ENCODE data around the gene GAB2.

DNA sequence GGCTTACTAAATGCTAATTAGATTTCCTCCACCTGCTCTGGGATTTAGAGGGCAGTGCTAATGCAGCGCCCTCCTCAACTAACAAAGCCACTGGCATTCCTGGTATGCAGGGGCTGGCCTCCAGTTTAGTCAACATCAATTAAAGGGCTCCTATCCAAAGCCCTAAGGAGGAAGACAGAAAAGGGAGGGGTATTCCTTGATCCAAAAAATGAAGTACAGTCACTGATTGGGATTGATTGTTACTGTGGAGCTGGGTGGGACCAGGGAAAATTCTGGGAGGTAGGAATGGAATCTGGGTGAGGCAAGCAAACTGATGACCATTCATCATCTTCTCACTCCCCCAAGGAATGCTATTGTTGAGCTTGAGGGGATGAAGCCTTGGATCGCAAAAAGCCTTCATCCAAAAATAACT is 52.2 kb downstream of the GAB2 start:
- no peak for TF ChIP-seq ZNF70 (CRISPR knock-in tag; IDR thresholded peaks at IDR 0.05)
- TF ChIP-seq, protein P1, sequence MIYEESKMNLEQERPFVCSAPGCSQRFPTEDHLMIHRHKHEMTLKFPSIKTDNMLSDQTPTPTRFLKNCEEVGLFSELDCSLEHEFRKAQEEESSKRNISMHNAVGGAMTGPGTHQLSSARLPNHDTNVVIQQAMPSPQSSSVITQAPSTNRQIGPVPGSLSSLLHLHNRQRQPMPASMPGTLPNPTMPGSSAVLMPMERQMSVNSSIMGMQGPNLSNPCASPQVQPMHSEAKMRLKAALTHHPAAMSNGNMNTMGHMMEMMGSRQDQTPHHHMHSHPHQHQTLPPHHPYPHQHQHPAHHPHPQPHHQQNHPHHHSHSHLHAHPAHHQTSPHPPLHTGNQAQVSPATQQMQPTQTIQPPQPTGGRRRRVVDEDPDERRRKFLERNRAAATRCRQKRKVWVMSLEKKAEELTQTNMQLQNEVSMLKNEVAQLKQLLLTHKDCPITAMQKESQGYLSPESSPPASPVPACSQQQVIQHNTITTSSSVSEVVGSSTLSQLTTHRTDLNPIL (CRISPR knock-in tag; IDR thresholded peaks at IDR 0.05; ENCODE audit: low read depth) = peak; percentile 52; the same call in 1 of the 2 replicates
- TF ChIP-seq ZFP3 (CRISPR knock-in tag; IDR thresholded peaks at IDR 0.05) = no peak
- no peak for TF ChIP-seq ARNTL (CRISPR knock-in tag; IDR thresholded peaks at IDR 0.05; ENCODE audit: borderline replicate concordance, low read depth)
- no peak for TF ChIP-seq ZFP30 (CRISPR knock-in tag; IDR thresholded peaks at IDR 0.05)
- no peak for TF ChIP-seq OSR1 (CRISPR knock-in tag; IDR thresholded peaks at IDR 0.05)
- TF ChIP-seq PPARA (CRISPR knock-in tag; IDR thresholded peaks at IDR 0.05; ENCODE audit: borderline replicate concordance) = no peak
- TF ChIP-seq ISL1 (CRISPR knock-in tag; IDR thresholded peaks at IDR 0.05) = peak; percentile 78
- no peak for TF ChIP-seq CSRNP3 (CRISPR knock-in tag; IDR thresholded peaks at IDR 0.05)
- TF ChIP-seq PATZ1 (CRISPR knock-in tag; IDR thresholded peaks at IDR 0.05; ENCODE audit: borderline replicate concordance) = no peak; the same call in 1 of the 2 replicates
- TF ChIP-seq TOX (CRISPR knock-in tag; IDR thresholded peaks at IDR 0.05; ENCODE audit: borderline replicate concordance) = no peak
- TF ChIP-seq, protein P2, sequence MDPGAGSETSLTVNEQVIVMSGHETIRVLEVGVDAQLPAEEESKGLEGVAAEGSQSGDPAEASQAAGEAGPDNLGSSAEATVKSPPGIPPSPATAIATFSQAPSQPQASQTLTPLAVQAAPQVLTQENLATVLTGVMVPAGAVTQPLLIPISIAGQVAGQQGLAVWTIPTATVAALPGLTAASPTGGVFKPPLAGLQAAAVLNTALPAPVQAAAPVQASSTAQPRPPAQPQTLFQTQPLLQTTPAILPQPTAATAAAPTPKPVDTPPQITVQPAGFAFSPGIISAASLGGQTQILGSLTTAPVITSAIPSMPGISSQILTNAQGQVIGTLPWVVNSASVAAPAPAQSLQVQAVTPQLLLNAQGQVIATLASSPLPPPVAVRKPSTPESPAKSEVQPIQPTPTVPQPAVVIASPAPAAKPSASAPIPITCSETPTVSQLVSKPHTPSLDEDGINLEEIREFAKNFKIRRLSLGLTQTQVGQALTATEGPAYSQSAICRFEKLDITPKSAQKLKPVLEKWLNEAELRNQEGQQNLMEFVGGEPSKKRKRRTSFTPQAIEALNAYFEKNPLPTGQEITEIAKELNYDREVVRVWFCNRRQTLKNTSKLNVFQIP (CRISPR knock-in tag; IDR thresholded peaks at IDR 0.05; ENCODE audit: borderline replicate concordance, low read depth) = no peak

Data from SK-N-SH treated with all-trans-retinoic acid at 6 μM for 48 hours (cell line).